HG02870 (cell line): ENCODE data around the gene TTC34.
"Not testable (repeated sequence)": the region's sequence is repeated elsewhere in the genome, so short reads cannot be mapped to it uniquely, and the experiment has no call there.

Experiments used
- ATAC-seq: cut with Tn5 transposase; IDR thresholded peaks from one replicate; pipeline ENCODE4 v1.9.1; 2021; ENCODE audit warnings: mild to moderate bottlenecking, moderate library complexity; ENCODE audit not compliant: unreplicated experiment

TTC34 gene

DNA sequence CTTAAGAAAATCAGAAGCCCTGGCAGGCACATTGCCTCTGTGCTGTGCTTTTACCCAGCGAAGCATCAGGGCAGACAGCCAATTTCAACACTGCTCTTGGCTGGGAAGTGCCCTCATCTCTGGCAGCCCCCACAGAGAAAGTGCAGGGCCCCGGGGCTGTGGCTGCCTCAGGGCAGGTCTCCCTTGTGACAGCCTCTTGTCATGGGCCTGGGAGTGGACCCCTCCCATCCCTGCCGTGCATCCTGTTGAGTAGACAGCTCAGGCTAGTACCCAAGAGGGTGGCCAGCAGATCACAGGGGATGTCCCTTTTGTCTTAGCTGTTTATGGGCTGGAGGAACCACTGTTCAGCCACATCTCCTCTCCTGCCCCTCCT lies 23.3 kb downstream of the TTC34 start:
- ATAC-seq: no peak

DNA sequence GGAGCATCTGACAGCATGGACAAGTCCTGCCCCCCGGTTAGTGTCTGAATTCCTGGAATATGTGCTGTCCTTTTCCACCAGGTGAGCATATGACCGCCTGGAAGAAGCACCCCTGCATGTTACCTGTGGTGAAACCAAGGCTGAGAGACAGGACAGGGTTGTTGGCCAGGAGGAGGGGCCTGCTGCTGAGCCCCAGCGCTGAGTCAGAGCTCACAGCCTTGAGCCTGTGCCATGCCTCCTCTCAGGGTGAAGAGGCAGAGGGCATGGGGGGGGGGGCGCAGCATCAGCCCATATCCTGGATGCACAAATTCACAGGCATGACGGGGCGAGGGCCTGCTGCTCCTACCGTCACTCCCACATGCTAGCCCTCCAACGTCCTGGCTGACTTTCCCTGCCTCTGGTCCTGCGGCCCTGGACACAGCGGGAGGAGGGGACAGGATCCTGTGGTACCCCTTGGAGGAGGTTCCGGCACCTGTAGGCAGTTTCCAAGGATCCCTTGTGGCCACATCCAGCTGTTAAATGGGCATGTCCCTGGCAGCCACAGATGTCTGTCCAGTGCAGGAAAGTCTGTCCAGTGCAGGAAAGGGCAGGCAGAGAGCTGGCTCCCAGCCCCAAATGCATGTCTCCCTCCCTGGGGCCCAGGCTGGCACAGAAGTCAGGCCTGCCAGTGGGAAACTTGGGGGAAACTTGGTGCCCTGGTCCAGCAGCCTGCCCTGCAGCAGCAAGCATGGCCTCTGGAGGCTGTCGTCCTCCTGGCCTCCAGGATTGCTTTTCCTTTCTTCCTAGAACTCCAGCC lies 23.9 kb downstream of the TTC34 start:
- no peak for ATAC-seq

- ATAC-seq: not testable (repeated sequence)
These were observed 26.2 kb downstream of the TTC34 start for GRCh38 chr1:2775333-2775732.

GRCh38 chr1:2768052-2768451 lies 33.4 kb downstream of the TTC34 start:
- not testable (repeated sequence) for ATAC-seq

DNA sequence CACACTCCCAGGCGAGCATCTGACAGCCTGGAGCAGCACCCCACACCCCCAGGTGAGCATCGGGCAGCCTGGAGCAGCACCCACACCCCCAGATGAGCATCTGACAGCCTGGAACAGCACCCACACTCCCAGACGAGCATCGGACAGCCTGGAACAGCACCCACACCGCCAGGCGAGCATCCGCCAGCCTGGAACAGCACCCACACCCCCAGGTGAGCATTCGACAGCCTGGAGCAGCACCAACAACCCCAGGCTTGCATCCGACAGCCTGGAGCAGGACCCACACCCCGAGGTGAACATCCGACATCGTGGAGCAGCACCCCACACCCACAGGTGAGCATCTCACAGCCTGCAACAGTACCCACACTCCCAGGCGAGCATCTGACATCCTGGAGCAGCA lies 42.1 kb downstream of the TTC34 start:
- ATAC-seq: not testable (repeated sequence)

- not testable (repeated sequence) for ATAC-seq
These were observed 44.0 kb downstream of the TTC34 start for GRCh38 chr1:2757519-2757918.

DNA sequence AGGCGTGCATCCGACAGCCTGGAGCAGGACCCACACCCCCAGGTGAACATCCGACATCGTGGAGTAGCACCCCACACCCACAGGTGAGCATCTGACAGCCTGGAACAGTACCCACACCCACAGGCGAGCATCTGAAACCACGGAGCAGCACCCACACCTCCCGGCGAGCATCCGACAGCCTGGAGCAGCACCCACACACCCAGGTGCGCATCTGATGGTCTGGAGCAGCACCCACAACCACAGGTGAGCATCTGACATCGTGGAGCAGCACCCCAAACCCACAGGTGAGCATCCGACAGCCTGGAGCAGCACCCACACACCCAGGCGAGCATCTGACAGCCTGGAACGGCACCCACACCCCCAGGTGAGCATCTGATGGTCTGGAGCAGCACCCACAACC lies 46.1 kb downstream of the TTC34 start:
- not testable (repeated sequence) for ATAC-seq

- ATAC-seq: not testable (repeated sequence)
These were observed 46.9 kb downstream of the TTC34 start for GRCh38 chr1:2754597-2754996.

DNA sequence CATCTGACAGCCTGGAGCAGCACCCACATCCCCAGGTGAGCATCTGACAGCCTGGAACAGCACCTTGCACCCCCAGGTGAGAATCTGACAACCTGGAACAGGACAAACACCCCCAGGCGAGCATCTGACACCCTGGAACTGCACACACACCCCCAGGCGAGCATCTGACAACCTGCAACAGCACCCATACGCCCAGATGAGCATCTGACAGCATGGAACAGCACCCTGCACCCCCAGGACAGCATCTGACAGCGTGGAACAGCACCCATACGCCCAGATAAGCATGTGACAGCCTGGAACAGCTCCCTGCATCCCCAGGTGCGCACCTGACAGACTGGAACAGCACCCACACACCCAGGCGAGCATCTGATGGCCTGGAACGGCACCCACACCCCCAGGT lies 49.0 kb downstream of the TTC34 start:
- not testable (repeated sequence) for ATAC-seq

- not testable (repeated sequence) for ATAC-seq
These were observed 49.6 kb downstream of the TTC34 start for GRCh38 chr1:2751866-2752265.

DNA sequence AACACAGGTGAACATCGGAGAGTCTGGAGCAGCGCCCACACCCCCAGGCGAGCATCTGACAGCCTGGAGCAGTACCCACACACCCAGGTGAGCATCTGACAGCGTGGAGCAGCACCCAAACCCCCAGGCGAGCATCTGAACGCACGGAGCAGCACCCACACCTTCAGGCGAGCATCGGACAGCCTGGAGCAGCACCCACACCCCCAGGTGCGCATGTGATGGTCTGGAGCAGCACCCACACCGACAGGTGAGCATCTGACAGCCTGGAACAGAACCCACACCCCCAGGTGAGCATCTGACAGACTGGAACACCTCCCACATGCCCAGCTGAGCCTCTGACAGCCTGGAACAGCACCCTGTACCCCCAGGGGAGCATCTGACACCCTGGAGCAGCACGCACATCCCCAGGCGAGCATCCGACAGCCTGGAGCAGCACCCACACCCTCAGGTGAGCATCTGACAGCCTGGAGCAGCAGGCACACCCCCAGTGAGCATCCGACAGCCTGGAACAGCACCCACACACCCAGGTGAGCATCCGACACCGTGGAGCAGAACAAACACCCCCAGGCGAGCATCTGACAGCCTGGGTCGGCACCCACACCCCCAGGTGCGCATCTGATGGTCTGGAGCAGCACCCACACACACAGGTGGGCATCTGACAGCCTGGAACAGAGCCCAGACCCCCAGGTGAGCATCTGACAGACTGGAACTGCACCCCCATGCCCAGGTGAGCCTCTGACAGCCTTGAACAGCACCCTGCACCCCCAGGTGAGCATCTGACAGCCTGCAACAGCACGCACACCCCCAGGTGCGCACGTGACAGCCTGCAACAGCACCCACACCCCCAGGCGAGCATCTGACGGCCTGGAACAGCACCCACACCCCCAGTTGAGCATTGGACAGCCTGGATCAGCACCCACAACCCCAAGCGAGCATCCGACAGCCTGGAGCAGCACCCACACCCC lies 50.4 kb downstream of the TTC34 start:
- not testable (repeated sequence) for ATAC-seq

- not testable (repeated sequence) for ATAC-seq
These were observed 51.3 kb downstream of the TTC34 start for GRCh38 chr1:2750041-2750680.

DNA sequence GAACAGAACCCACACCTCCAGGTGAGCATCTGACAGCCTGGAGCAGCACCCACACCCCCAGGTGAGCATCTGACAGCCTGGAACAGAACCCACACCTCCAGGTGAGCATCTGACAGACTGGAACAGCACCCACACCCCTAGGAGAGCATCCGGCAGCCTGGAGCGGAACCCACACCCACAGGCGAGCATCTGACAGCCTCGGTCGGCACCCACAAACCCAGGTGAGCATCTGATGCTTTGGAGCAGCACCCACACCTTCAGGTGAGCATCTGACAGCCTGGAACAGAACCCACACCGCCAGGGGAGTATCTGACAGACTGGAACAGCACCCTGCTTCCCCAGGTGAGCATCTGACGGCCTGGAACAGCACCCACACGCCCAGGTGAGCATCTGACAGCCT lies 52.9 kb downstream of the TTC34 start:
- ATAC-seq: not testable (repeated sequence)

DNA sequence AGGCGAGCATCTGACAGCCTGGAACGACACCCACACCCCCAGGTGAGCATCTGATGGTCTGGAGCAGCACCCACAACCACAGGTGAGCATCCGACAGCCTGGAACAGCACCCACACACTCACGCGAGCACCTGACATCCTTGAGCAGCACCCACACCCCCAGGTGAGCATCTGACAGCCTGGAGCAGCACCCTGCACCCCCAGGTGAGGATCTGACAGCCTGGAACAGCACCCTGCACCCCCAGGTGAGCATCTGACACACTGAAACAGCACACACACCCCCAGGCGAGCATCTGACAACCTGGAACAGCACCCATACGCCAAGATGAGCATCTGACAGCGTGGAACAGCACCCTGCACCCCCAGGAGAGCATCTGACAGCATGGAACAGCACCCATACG lies 106.7 kb downstream of the TTC34 start:
- not testable (repeated sequence) for ATAC-seq

- ATAC-seq: not testable (repeated sequence)
These were observed 111.3 kb downstream of the TTC34 start for GRCh38 chr1:2690180-2690579.

- ATAC-seq: not testable (repeated sequence)
These were observed 113.2 kb downstream of the TTC34 start for GRCh38 chr1:2688336-2688665.

GRCh38 chr1:2687638-2688335 lies 113.7 kb downstream of the TTC34 start:
- ATAC-seq: not testable (repeated sequence)

GRCh38 chr1:2687174-2687591 lies 114.3 kb downstream of the TTC34 start:
- ATAC-seq: not testable (repeated sequence)

GRCh38 chr1:2686091-2686863 lies 115.2 kb downstream of the TTC34 start:
- not testable (repeated sequence) for ATAC-seq

DNA sequence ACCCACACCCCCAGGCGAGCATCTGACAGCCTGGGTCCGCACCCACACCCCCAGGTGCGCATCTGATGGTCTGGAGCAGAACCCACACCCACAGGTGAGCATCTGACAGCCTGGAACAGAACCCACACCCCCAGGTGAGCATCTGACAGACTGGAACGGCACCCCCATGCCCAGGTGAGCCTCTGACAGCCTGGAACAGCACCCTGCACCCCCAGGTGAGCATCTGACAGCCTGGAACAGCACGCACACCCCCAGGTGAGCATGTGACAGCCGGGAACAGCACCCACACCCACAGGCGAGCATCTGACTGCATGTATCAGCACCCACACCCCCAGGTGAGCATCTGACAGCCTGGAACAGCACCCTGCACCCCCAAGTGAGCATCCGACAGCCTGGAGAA lies 115.8 kb downstream of the TTC34 start:
- not testable (repeated sequence) for ATAC-seq
